ENCODE data around the gene LACC1.

LACC1 gene

GRCh38 chr13:43942286-43942685 lies 62.6 kb downstream of the LACC1 start:
- FAIRE-seq (no peak), DNase-seq (ENCODE audit: low spot score) (no peak)

Data from urothelium cell line (cell line).